ENCODE measurements around the gene NANOS3. TPM values are rescaled to one million over a fixed set of nuclear protein-coding genes. Genes with fewer than 3 reads are reported as not detected.

The NANOS3 gene
- total and polyA plus RNA-seq, 2 of the 13 experiments (the other 11 are each of a cell fraction or from before 2014, with no cell fraction given): 0.21 TPM; not detected in 1

- no peak for TF ChIP-seq POGZ (CRISPR knock-in tag; IDR thresholded peaks at IDR 0.05)
- no peak for TF ChIP-seq JUNB (CRISPR knock-in tag; IDR thresholded peaks at IDR 0.05; ENCODE audit: borderline replicate concordance)
- 0 out of 2 replicates have a peak, but pooled peaks have one; percentile 52 for TF ChIP-seq ZNF275 (CRISPR knock-in tag; IDR thresholded peaks at IDR 0.05; ENCODE audit: borderline replicate concordance)
- TF ChIP-seq ATM (IDR thresholded peaks at IDR 0.05; ENCODE audit: borderline replicate concordance): no peak
- no peak for TF ChIP-seq IRF9 (CRISPR knock-in tag; IDR thresholded peaks at IDR 0.05; ENCODE audit: borderline replicate concordance)
- TF ChIP-seq HMG20A (CRISPR knock-in tag; IDR thresholded peaks at IDR 0.05; ENCODE audit: borderline replicate concordance): no peak
- 0 out of 2 replicates have a peak, but pooled peaks have one; percentile 57 for TF ChIP-seq RFXAP (CRISPR knock-in tag; IDR thresholded peaks at IDR 0.05; ENCODE audit: borderline replicate concordance)
- no peak for TF ChIP-seq ZMAT5 (CRISPR knock-in tag; IDR thresholded peaks at IDR 0.05; ENCODE audit: borderline replicate concordance, low read depth)
- peak; percentile 70 for TF ChIP-seq TAF15 (IDR thresholded peaks at IDR 0.05; ENCODE audit: low read depth, low read length, poor library complexity, severe bottlenecking)
- TF ChIP-seq SP2 (CRISPR knock-in tag; IDR thresholded peaks at IDR 0.05): peak; percentile 99
- TF ChIP-seq SRSF9 (IDR thresholded peaks at IDR 0.05; ENCODE audit: borderline replicate concordance, insufficient read depth, low read depth, low read length, poor library complexity, severe bottlenecking): no peak
- no peak for TF ChIP-seq ARNT (IDR thresholded peaks at IDR 0.05)
- no peak for TF ChIP-seq RORA (CRISPR knock-in tag; IDR thresholded peaks at IDR 0.05)
- peak; percentile 82 for TF ChIP-seq CTCF (CRISPR knock-in tag; IDR thresholded peaks at IDR 0.05)
- TF ChIP-seq TCF12 (IDR thresholded peaks at IDR 0.05): no peak
- TF ChIP-seq TCF12 (CRISPR knock-in tag; IDR thresholded peaks at IDR 0.05): 0 out of 2 replicates have a peak, but pooled peaks have one; percentile 55
- no peak for TF ChIP-seq RXRA (CRISPR knock-in tag; IDR thresholded peaks at IDR 0.05)
- no peak for TF ChIP-seq ZSCAN5A (CRISPR knock-in tag; IDR thresholded peaks at IDR 0.05; ENCODE audit: borderline replicate concordance)
These were observed 43.3 kb upstream of the NANOS3 start (continued) for GRCh38 chr19:13833330-13834243.

All from HepG2 (cell line).